CD4-positive, alpha-beta memory T cell (primary cell): ENCODE measurements around the gene SUN2. TPM values are rescaled to one million over a fixed set of nuclear protein-coding genes. Genes with fewer than 3 reads are reported as not detected.

Experiments
- CTCF ChIA-PET: fragments of 350-600 bp; sonication (Branson Sonifier 250); formaldehyde crosslinking; loops from one replicate; lab custom pipeline; 2021; ENCODE audit warnings: inconsistent platforms; ENCODE audit not compliant: partially characterized antibody; lab: Charles Lee
- POLR2A ChIA-PET: fragments of 350-600 bp; sonication (Branson Sonifier 250); formaldehyde crosslinking; loops from one replicate; lab custom pipeline; 2021; ENCODE audit not compliant: partially characterized antibody; lab: Charles Lee
- DNase-seq, 5 donors: peaks; one replicate each; pipeline versions ENCODE4 v3.0.0 to v3.0.0-alpha.2; 2020 to 2022; ENCODE audit warnings: mixed read lengths in 1 of 5
- H3K27ac ChIP-seq: one replicate; pipeline ENCODE4 v1.7.0; 2013; ENCODE audit warnings: low read depth, low read length
- H3K27me3 ChIP-seq: 2 replicates; pipeline ENCODE4 v1.7.0; 2013; ENCODE audit warnings: mild to moderate bottlenecking, low read length, moderate library complexity; ENCODE audit not compliant: insufficient read depth
- H3K36me3 ChIP-seq: 2 replicates; pipeline ENCODE4 v1.7.0; 2013; ENCODE audit warnings: mild to moderate bottlenecking, low read length, moderate library complexity; ENCODE audit not compliant: insufficient read depth
- H3K4me1 ChIP-seq: 2 replicates; pipeline ENCODE4 v1.7.0; 2013; ENCODE audit warnings: mild to moderate bottlenecking, low read length, moderate library complexity; ENCODE audit not compliant: insufficient read depth
- H3K4me3 ChIP-seq, 2 donors: one replicate each; pipeline ENCODE4 v1.7.0; 2013; ENCODE audit warnings: low read length in 2 of 2, mild to moderate bottlenecking in 1 of 2
- H3K9me3 ChIP-seq, 2 donors: one replicate each; pipeline ENCODE4 v1.7.0; 2013; ENCODE audit warnings: low read length in 2 of 2, control low read depth in 1 of 2; ENCODE audit not compliant: control insufficient read depth in 1 of 2
- H3K27ac Mint-ChIP-seq, 7 donors: one replicate each; pipeline ENCODE4 v1.8.0; 2020 to 2021; ENCODE audit warnings: mixed read lengths in 7 of 7, mild to moderate bottlenecking in 6 of 7, inconsistent platforms in 3 of 7, moderate library complexity in 3 of 7
- H3K27me3 Mint-ChIP-seq, 2 donors: one replicate each; pipeline ENCODE4 v1.8.0; 2020 to 2021; ENCODE audit warnings: mixed read lengths in 2 of 2
- H3K36me3 Mint-ChIP-seq, 2 donors: one replicate each; pipeline ENCODE4 v1.8.0; 2020 to 2021; ENCODE audit warnings: mixed read lengths in 2 of 2, inconsistent platforms in 1 of 2, mild to moderate bottlenecking in 1 of 2
- H3K4me1 Mint-ChIP-seq, 4 donors: one replicate each; pipeline ENCODE4 v1.8.0; 2020 to 2021; ENCODE audit warnings: mixed read lengths in 4 of 4, mild to moderate bottlenecking in 1 of 4
- H3K4me3 Mint-ChIP-seq, 8 donors: one replicate each; pipeline ENCODE4 v1.8.0; 2020 to 2021; ENCODE audit warnings: mixed read lengths in 8 of 8, mild to moderate bottlenecking in 7 of 8, moderate library complexity in 6 of 8, inconsistent platforms in 3 of 8
- H3K9me3 Mint-ChIP-seq, 8 donors: one replicate each; pipeline ENCODE4 v1.8.0; 2020 to 2021; ENCODE audit warnings: mixed read lengths in 8 of 8, mild to moderate bottlenecking in 5 of 8, inconsistent platforms in 3 of 8, moderate library complexity in 1 of 8
- intact Hi-C: fragments of 100-400 bp; cut with micrococcal nuclease; formaldehyde crosslinking; loops from one replicate; pipeline ENCODE4 v1.15.1; 2023
- polyA plus RNA-seq, 2 donors: library from polyadenylated mRNA; unstranded; fragments of 300-500 nt; fragmentation: Illumina TruSeq; gene quantifications; one replicate each; pipeline ENCODE4 v1.2.3, GENCODE V29; 2021
- total RNA-seq, 2 experiments: library from RNA; stranded (reverse); gene quantifications; one replicate each; pipeline ENCODE4 v1.2.3, GENCODE V29; 2021

Gene SUN2
- total and polyA plus RNA-seq, 4 experiments from 2014 or later, result 323 to 1,004 (median 815) TPM

- no peak overlapping the region for H3K4me3 ChIP-seq
- Mint-ChIP-seq H3K4me1 (peaks cover 63 to 93% (median 76%) of the 10 kb centered on the region in 4 donors), H3K27me3 (no peaks in the 10 kb centered on the region), H3K4me3 (peak overlapping the region in 6 of 8 donors; percentile 18 to 64 (median 51)), H3K9me3 (no peaks in the 10 kb centered on the region), H3K27ac (peak overlapping the region in 4 of 7 donors; percentile 37 to 81 (median 66)), H3K36me3 (peaks cover 14 to 62% of the 10 kb centered on the region in 2 donors)
- peaks cover 78% of the 10 kb centered on the region for H3K4me1 ChIP-seq
- H3K9me3 ChIP-seq, result no peaks in the 10 kb centered on the region
- intact Hi-C loops, result loop anchor here (5.0 to 10.0 kb wide), 3 partner anchors 278 to 655 kb away; partner anchors contain the start of genes PICK1 and RPL3
- no peak for DNase-seq
- H3K27me3 ChIP-seq, result no peaks in the 10 kb centered on the region
- H3K36me3 ChIP-seq, result peaks cover 23% of the 10 kb centered on the region
- ChIA-PET POLR2A (interaction anchor here (1.6 to 8.0 kb wide), 4 partner anchors 9 to 43 kb away, joined by 5 to 186 read pairs (median 102); partner anchors contain the start of gene SUN2), CTCF (interaction anchor here (1.6 to 1.8 kb wide), 2 partner anchors 16 to 25 kb away, joined by 5 to 6 read pairs; no protein-coding TSS in a partner anchor)
- no peak overlapping the region for H3K27ac ChIP-seq
Observed at GRCh38 chr22:38709306-38709705, 46.5 kb downstream of the SUN2 start.

- peak overlapping the region in 1 of 2 donors; percentile 94 for H3K4me3 ChIP-seq
- Mint-ChIP-seq H3K4me3 (peak overlapping the region; percentile 51 to 96 (median 94)), H3K27me3 (no peaks in the 10 kb centered on the region), H3K36me3 (peaks cover 14 to 51% of the 10 kb centered on the region in 2 donors), H3K27ac (peak overlapping the region in 6 of 7 donors; percentile 8 to 88 (median 32)), H3K4me1 (peaks cover 56 to 80% (median 65%) of the 10 kb centered on the region in 4 donors), H3K9me3 (no peaks in the 10 kb centered on the region)
- peaks cover 66% of the 10 kb centered on the region for H3K4me1 ChIP-seq
- ChIA-PET POLR2A (interaction anchor here (1.0 to 8.0 kb wide), 8 partner anchors 9 to 44 kb away, joined by 3 to 186 read pairs (median 33); partner anchors contain the start of genes SUN2 and TOMM22), CTCF (interaction anchor here (0.5 to 2.6 kb wide), 10 partner anchors 13 to 135 kb away, joined by 3 to 15 read pairs (median 4); partner anchors contain the start of gene TOMM22)
- no peaks in the 10 kb centered on the region for H3K9me3 ChIP-seq
- intact Hi-C loops, result loop anchor here (2.0 to 10.0 kb wide), 4 partner anchors 17 to 653 kb away; partner anchors contain the start of genes PICK1 and RPL3
- H3K27ac ChIP-seq, result no peak overlapping the region
- no peak for DNase-seq
- no peaks in the 10 kb centered on the region for H3K27me3 ChIP-seq
- peaks cover 22% of the 10 kb centered on the region for H3K36me3 ChIP-seq
Observed at GRCh38 chr22:38707984-38708383, 47.8 kb downstream of the SUN2 start.

- Histone ChIP-seq H3K4me1 (peaks cover 60% of the 10 kb centered on the region), H3K27me3 (no peaks in the 10 kb centered on the region), H3K9me3 (no peaks in the 10 kb centered on the region), H3K27ac (peak overlapping the region; percentile 94), H3K4me3 (peak overlapping the region; percentile 6 to 94), H3K36me3 (peaks cover 16% of the 10 kb centered on the region)
- CTCF ChIA-PET, result interaction anchor here (0.5 to 2.6 kb wide), 10 partner anchors 12 to 136 kb away, joined by 3 to 15 read pairs (median 4); partner anchors contain the start of gene TOMM22
- Mint-ChIP-seq H3K4me3 (peak overlapping the region; percentile 91 to 96 (median 94)), H3K27ac (peak overlapping the region; percentile 92 to 97 (median 94)), H3K36me3 (peaks cover 14 to 45% of the 10 kb centered on the region in 2 donors), H3K4me1 (peaks cover 53 to 73% (median 59%) of the 10 kb centered on the region in 4 donors), H3K27me3 (no peaks in the 10 kb centered on the region), H3K9me3 (no peaks in the 10 kb centered on the region)
- peak in 1 of 5 donors; percentile 17 for DNase-seq
- intact Hi-C loops, result loop anchor here (2.0 to 10.0 kb wide), 4 partner anchors 17 to 653 kb away; partner anchors contain the start of genes PICK1 and RPL3
- POLR2A ChIA-PET, result interaction anchor here (0.8 to 8.0 kb wide), 12 partner anchors 8 to 446 kb away, joined by 3 to 186 read pairs (median 8); partner anchors contain the start of genes CBY1, FAM227A, SUN2 and TOMM22
Observed at GRCh38 chr22:38707346-38707745, 48.5 kb downstream of the SUN2 start.

GRCh38 chr22:38706901-38707195, 49.0 kb downstream of the SUN2 start:
- peak overlapping the region; percentile 6 to 94 for H3K4me3 ChIP-seq
- H3K27ac ChIP-seq, result peak overlapping the region; percentile 94
- peaks cover 57% of the 10 kb centered on the region for H3K4me1 ChIP-seq
- H3K27ac Mint-ChIP-seq, result peak overlapping the region; percentile 92 to 97 (median 94)
- DNase-seq, result no peak
- ChIA-PET CTCF (interaction anchor here (0.5 to 2.6 kb wide), 5 partner anchors 18 to 56 kb away, joined by 4 to 15 read pairs (median 8); partner anchors contain the start of gene TOMM22), POLR2A (interaction anchor here (0.8 to 8.0 kb wide), 13 partner anchors 10 to 612 kb away, joined by 3 to 186 read pairs (median 11); partner anchors contain the start of genes CBY1, FAM227A, RPL3 and SUN2)
- H3K4me1 Mint-ChIP-seq, result peaks cover 49 to 69% (median 55%) of the 10 kb centered on the region in 4 donors
- no peaks in the 10 kb centered on the region for H3K27me3 Mint-ChIP-seq
- H3K36me3 ChIP-seq, result peaks cover 16% of the 10 kb centered on the region
- intact Hi-C loops, result loop anchor here (2.0 to 10.0 kb wide), 4 partner anchors 18 to 652 kb away; partner anchors contain the start of genes PICK1 and RPL3
- H3K9me3 Mint-ChIP-seq, result no peaks in the 10 kb centered on the region
- H3K9me3 ChIP-seq, result no peaks in the 10 kb centered on the region
- H3K4me3 Mint-ChIP-seq, result peak overlapping the region; percentile 91 to 96 (median 94)
- no peaks in the 10 kb centered on the region for H3K27me3 ChIP-seq
- peaks cover 10 to 41% of the 10 kb centered on the region in 2 donors for H3K36me3 Mint-ChIP-seq

GRCh38 chr22:38706101-38706900, 49.5 kb downstream of the SUN2 start:
- peaks cover 10 to 44% of the 10 kb centered on the region in 2 donors for H3K36me3 Mint-ChIP-seq
- H3K4me1 Mint-ChIP-seq, result peaks cover 53 to 71% (median 59%) of the 10 kb centered on the region in 4 donors
- peak overlapping the region; percentile 91 to 96 (median 94) for H3K4me3 Mint-ChIP-seq
- POLR2A ChIA-PET, result interaction anchor here (0.8 to 8.0 kb wide), 19 partner anchors 9 to 1338 kb away, joined by 3 to 186 read pairs (median 4); partner anchors contain the start of genes CBX6, CBY1, FAM227A and RPL3
- H3K9me3 Mint-ChIP-seq, result peaks cover 0 to under 1% (median 0%) of the 10 kb centered on the region in 8 donors
- Histone ChIP-seq H3K4me1 (peaks cover 61% of the 10 kb centered on the region), H3K4me3 (peak overlapping the region; percentile 6 to 94), H3K27me3 (no peaks in the 10 kb centered on the region), H3K27ac (peak overlapping the region; percentile 94), H3K36me3 (peaks cover 16% of the 10 kb centered on the region), H3K9me3 (no peaks in the 10 kb centered on the region)
- CTCF ChIA-PET, result interaction anchor here (0.5 to 2.6 kb wide), 10 partner anchors 11 to 60 kb away, joined by 3 to 15 read pairs (median 5); partner anchors contain the start of gene TOMM22
- peak overlapping the region; percentile 92 to 98 (median 96) for H3K27ac Mint-ChIP-seq
- intact Hi-C loops, result loop anchor here (2.0 to 10.0 kb wide), 4 partner anchors 18 to 652 kb away; partner anchors contain the start of genes PICK1 and RPL3
- peak in 2 of 5 donors; percentile 36 to 44 for DNase-seq
- peaks cover 0 to under 1% of the 10 kb centered on the region in 2 donors for H3K27me3 Mint-ChIP-seq
